Right renal pelvis (tissue), 4 donors: ENCODE data around the gene CCDC194. TPM values are rescaled to one million over a fixed set of nuclear protein-coding genes. Genes with fewer than 3 reads are reported as not detected.
"Not testable (repeated sequence)": the region's sequence is repeated elsewhere in the genome, so short reads cannot be mapped to it uniquely, and the experiment has no call there.

Experiments used
- DNase-seq, 4 donors: peaks; one replicate each; pipeline ENCODE4 v3.0.0-alpha.2; 2013; ENCODE audit warnings: low read depth in 4 of 4, low spot score in 3 of 4, missing footprints in 1 of 4
- polyA plus RNA-seq, 4 donors: library from polyadenylated mRNA; unstranded; fragments of 120-200 nt; gene quantifications; one replicate each; pipeline ENCODE4 v1.2.1, GENCODE V29; 2013; ENCODE audit not compliant: insufficient read length in 4 of 4

Gene CCDC194
- polyA plus RNA-seq, 4 donors = 0.76 to 1.8 (median 1.5) TPM

DNA sequence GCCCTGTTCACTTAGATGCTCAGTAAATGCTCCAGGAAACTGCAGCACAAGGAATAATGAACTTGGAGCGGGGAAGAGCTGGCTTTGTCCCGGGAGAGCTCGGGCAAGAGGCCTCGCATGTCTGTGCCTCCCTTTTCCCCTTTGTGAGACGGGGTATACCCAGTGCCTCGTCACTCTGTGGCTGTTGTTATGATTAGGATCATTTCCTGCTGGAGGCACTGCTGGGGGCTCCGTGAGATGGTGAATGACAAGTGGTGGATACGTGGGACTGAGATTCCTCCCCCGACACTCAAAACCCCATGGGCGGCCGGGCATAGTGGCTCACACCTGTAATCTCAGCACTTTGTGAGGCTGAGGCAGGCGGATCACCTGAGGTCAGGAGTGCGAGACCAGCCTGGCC, 15.7 kb downstream of the CCDC194 start:
- no peak for DNase-seq

- DNase-seq = no peak
Observed at GRCh38 chr19:17376935-17377600, 16.9 kb downstream of the CCDC194 start, which contains the start of gene PLVAP. Gene PLVAP, minus strand, starts transcription at chr19:17377342. Its CDS starts 54 bp downstream, at chr19:17377288.

GRCh38 chr19:17370026-17370587, 23.9 kb downstream of the CCDC194 start:
- DNase-seq = no peak

DNA sequence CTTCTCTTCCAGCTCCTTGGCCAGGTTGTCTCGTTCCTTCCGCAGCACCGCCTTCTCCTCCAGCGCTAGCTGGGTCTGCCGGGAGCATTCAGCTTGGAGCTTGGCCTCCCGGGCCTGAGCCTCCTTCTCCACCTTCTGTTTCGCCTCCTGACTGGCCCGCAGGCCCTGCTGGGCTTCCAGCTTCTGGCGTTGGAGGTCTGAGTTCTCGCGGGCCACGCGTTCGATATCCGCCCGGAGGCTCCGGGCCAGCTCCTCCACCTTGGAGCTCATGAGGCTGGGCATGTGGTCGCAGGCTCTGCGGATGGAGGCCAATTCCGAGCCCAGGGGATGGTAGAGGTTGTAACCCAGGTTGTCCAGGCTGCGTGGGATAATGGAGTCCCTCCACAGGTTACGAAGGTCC, 28.6 kb downstream of the CCDC194 start:
- no peak for DNase-seq

DNA sequence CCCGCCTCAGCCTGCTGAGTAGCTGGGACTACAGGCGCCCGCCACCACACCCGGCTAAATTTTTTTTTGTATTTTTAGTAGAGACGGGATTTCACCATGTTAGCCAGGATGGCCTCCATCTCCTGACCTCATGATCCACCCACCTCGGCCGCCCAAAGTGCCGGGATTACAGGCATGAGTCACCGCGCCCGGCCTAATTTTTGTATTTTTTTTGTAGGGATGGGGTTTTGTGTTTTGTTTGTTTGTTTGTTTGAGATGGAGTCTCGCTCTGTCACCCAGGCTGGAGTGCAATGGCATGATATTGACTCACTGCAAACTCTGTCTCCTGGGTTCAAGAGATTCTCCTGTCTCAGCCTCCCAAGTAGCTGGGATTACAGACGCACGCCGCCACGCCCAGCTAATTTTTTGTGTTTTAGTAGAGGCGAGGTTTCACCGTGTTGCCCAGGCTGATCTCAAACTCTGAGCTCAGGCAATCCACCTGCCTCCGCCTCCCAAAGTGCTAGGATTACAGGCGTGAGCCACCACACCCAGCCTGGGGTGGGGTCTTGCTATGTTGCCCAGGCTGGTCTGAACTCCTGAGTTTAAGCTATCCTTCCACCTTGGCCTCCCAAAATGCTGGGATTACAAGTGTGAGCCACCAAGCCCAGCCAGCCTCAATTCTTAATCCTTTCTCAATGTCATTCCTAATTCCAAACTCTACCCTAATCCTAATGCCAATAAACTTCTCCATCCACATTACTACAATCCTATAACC, 30.0 kb downstream of the CCDC194 start:
- not testable (repeated sequence) for DNase-seq

DNA sequence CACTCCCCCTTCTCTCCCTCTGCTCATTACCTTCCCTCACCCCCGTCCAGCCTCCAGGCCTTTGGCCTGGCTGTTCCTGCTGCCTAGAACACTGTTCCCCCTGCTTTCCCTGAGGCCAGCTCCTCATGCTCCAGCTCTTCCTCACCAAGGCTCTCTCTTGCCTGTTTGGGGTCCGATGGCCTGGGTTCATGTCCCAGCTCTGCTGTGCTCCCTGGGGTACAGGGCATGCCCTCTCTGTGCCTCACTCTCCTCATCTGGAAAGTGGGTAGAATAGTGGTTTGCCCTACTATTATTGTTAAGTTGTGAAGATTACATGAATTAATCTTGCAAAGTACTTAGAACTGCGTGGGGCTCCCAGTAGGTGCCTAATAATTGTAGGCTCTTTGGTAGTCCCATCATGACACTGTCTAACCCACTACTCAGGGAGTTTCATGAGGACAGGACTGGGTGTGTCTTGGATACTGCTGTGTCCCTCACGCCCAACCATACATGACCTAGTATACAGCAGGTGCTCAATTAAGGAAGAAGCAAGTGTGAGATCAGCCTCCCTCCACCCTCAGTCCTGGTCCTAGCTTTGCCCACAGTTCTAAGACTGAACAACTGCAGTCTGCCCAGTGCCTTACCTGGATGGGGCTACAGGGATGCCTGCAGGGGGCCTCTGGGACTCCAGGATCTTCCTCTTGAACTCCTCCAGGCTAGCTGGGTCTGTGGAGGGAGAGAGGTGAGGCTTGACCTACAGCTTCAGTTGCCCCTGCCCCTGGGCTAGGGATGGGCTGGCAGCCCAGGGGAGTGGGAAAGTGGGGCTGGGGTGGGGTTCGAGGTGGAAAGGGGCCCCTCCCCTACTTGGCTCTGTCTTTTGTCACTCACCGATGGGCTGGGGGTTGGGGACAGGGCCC, 33.8 kb downstream of the CCDC194 start:
- DNase-seq = no peak

DNA sequence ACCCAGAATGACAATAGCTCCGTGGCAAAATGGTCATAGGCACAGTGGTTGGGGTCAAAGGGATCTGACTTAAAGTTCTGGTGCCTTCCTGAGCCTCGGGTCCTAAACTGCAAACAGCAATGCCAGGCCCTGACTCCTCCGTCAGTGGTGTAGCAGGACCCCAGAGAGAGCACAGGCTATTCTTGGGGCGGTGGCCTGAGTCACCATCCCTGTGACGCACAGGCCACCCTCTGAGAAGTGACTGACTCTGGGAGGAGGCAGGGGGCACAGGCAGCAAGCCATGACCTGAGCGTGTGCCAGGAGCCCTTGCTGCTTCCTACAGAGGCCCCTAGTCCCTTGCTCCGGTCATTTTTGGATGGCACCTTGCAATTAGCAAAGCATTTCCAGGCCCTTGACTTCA, 35.6 kb downstream of the CCDC194 start:
- no peak for DNase-seq

GRCh38 chr19:17357724-17358123, 36.3 kb downstream of the CCDC194 start:
- DNase-seq = no peak

DNA sequence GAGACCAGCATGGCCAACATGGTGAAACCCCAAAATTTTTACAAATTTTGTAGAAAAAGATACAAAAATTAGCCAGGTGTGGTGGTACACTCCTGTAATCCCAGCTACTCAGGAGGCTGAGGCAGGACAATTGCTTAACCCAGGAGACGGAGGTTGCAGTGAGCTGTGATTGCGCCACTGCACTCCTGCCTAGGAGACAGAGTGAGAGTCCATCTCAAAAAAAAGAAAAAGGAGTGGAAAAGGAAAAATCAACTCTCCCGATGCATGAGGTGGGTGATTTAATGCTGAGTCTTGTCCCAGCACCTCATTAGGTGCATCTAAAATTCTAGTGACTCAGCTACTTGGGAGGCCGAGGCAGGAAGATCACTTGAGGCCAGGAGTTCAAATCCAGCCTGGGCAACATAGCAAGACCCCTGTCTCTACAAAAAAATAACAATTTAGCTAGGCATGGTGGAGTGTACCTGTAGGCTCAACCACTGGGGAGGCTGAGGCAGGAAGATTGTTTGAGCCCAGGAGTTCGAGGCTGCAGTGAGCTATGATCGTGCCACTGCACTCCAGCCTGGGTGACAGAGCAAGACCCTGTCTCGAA, 36.8 kb downstream of the CCDC194 start:
- no peak for DNase-seq

GRCh38 chr19:17353386-17353785, 40.6 kb downstream of the CCDC194 start:
- DNase-seq = no peak

GRCh38 chr19:17352608-17353280, 41.3 kb downstream of the CCDC194 start:
- DNase-seq = no peak

DNA sequence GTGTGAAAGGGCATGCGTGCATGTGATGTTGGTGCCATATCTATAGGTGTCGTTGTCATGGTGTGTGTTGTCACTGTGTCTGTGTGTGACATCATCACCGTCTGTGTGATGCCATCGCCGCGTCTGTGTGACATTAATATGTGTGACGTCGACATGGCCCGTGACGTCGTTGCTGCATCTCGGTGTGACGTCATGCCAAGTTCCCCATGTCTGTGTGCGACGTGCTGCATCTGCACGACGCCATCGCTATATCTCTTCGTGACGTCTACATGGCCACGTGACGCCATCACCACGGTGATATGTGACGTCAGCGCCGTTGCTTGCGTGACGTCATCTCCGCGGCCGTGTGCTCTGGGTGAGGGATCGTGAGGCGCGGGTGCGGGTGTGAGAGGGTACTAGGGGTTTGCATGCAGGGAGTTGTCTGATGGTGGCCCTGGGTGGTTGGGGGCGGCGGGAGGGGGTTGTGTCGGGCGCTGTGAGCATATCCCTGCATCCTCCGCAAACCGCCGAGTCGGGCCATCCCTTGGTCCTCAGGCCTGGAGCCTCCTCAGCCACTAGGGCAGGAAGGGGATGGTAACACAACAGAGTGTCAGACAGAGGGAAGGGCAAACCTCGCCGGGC, 42.1 kb downstream of the CCDC194 start:
- no peak for DNase-seq

DNA sequence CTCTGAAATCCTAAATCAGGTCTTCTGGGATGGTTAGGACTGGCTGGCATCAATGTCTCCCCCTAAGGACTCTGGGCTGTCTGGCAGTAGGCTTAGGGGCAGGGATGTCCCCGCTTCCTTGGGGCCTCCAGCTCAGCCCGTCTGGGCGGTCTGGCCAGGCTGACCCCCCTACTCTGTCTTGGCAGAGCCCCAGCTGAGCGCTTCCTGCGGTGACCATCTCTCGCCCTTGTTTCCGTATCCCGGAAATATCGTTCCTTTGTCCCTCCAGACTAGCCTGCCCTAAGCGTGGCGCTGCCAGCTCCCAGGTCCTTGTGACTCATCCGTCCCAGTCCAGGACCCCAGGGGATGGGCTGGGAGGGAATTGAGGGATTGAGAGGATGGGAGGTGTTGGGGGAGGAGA, 45.3 kb downstream of the CCDC194 start:
- DNase-seq = peak in 1 of 4 donors; percentile 45

DNA sequence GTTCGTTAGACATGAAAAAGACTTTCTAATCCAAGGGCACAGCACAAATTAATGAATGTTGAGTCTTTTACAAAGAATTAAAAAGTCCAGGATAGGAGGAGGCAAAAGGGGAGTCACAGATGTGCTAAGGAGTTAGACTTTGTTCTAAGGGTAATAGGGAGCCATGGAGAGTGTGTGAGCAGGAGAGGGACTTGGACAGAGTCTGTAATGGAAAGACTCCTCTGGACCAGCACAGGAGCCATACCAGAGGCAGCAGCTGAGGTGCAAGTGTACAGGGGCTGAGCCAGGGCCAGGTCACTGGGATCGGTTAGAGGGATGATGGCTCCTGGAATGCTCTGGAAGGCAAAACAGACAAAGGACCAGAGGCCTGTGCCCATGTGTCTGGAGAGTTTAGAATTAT, 46.1 kb downstream of the CCDC194 start:
- DNase-seq = no peak

DNA sequence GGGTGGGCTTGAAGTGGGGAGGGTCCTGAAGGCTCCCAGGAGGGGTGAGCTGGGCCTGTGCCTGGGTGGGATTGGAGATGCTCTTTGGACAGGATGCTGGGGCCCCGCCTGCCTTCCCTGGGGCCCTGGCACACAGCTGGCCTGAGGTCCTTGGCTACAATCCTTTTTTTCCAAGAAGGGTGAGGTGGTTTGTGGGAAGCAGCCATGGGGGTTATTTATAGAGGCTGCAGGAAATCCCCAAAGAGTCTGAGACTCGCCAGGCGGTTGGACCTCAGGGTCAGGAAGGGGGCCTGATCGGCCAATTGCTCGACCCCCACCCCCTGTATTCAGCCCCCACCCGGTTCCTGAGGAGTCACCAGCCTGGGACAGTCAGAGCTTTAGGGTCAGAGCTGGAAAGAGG, 46.6 kb downstream of the CCDC194 start:
- DNase-seq = no peak

DNA sequence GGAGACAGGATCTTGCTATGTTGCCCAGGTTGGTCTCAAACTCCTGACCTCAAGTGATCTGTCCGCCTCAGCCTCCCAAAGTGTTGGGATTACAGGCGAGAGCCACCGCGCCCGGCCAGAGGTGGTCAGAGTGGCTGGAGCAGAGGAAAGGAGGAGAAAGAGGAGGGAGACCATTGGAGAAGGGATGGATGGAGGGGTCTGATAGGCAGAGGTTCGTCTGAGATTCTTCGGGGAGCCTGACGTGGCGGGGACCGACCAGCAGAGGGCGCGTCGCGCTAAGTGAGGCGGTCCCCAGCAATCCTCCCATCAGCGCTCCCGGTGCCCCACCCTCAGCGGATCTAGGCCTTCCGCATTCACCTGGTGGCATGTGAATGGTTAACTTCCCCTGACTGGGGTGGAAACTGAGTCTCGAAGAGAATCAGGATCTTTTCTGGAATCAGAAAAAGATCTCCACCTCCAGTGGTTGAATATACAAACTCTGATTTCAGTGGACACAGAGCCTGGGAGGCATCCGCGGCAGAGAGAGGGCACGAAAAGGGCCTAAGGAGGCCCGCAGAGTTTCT, 47.8 kb downstream of the CCDC194 start:
- no peak for DNase-seq

GRCh38 chr19:17341845-17342244, 52.2 kb downstream of the CCDC194 start:
- no peak for DNase-seq

DNA sequence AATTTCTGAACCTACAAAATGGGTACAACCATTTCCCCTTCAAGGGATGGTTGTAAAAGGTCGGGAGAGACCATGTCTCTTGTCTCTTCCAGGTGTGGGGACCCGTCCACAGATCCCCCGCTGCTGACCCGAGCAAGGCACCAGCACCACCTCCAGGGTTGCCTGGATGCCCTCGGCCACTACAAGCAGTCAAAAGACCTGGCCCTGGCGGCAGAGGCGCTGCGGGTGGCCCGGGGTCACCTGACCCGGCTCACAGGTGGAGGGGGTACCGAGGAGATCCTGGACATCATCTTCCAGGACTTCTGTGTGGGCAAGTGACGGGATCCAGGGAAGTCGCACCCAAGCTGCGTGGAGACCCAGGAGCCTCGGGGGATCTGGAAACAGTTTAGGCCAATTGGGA, 52.6 kb downstream of the CCDC194 start:
- no peak for DNase-seq

DNA sequence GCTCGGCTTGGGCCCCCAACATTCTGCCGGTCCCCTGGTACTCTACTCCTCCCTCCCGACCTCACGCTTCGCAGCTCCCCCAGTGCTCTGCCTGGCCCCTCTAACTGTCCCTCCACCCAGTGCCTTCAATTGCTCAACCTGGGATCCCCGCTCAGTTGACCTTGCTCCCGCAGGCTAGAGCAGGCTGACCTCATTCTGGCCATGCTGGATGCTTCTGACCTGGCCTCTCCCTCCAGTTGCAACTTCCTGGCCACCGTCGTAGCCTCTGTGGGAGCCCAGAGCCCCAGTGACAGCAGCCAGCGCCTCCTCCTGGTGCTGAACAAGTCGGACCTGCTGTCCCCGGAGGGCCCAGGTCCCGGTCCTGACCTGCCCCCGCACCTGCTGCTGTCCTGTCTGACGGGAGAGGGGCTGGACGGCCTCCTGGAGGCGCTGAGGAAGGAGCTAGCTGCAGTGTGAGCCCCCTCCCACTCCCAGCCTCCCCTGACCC, 53.1 kb downstream of the CCDC194 start:
- DNase-seq = no peak
